Common myeloid progenitor, CD34-positive (primary cell): ENCODE data around the gene DMRT3. TPM values are rescaled to one million over a fixed set of nuclear protein-coding genes. Genes with fewer than 3 reads are reported as not detected.
A peak's percentile ranks its signal among the peaks of the same experiment; 100 is the strongest.

ENCODE experiments used
- CTCF ChIA-PET: fragments of 350-600 bp; sonication (Branson Sonifier 250); formaldehyde crosslinking; loops from one replicate; lab custom pipeline; 2021; ENCODE audit warnings: antibody characterized with exemption; lab: Charles Lee
- POLR2A ChIA-PET: fragments of 350-600 bp; sonication (Branson Sonifier 250); formaldehyde crosslinking; loops from one replicate; lab custom pipeline; 2021; ENCODE audit warnings: antibody characterized with exemption; lab: Charles Lee
- DNase-seq, 3 donors: peaks; one replicate each; pipeline versions ENCODE4 v3.0.0 to v3.0.0-alpha.2; 2013
- H3K27ac ChIP-seq, 2 experiments: 1 replicate in 1 of 2; 2 replicates in 1 of 2; pipeline ENCODE4 v1.7.0; 2013; ENCODE audit warnings: inconsistent platforms in 2 of 2, low read length in 2 of 2, mild to moderate bottlenecking in 2 of 2, low read depth in 1 of 2, moderate library complexity in 1 of 2; ENCODE audit not compliant: severe bottlenecking in 2 of 2, insufficient read depth in 1 of 2, poor library complexity in 1 of 2
- H3K27me3 ChIP-seq, 5 experiments: replicated peaks in 2 of 5; 1 replicate in 3 of 5; 2 replicates in 2 of 5; pipeline versions ENCODE4 v1.6.1 to v1.7.0; 2013; ENCODE audit warnings: low read length in 4 of 5, mild to moderate bottlenecking in 2 of 5, moderate library complexity in 2 of 5, inconsistent platforms in 1 of 5; ENCODE audit not compliant: insufficient read depth in 5 of 5, control insufficient read depth in 4 of 5
- H3K36me3 ChIP-seq, 4 experiments: 1 replicate in 2 of 4; 2 replicates in 2 of 4; pipeline versions ENCODE4 v1.6.1 to v1.7.0; 2013; ENCODE audit warnings: low read length in 3 of 4, control low read depth in 1 of 4, mild to moderate bottlenecking in 1 of 4; ENCODE audit not compliant: control insufficient read depth in 4 of 4, insufficient read depth in 4 of 4
- H3K4me1 ChIP-seq, 4 experiments: 1 replicate in 3 of 4; 2 replicates in 1 of 4; pipeline versions ENCODE4 v1.6.1 to v1.7.1; 2013; ENCODE audit warnings: low read length in 3 of 4, mild to moderate bottlenecking in 3 of 4, control low read depth in 1 of 4, inconsistent platforms in 1 of 4, moderate library complexity in 1 of 4; ENCODE audit not compliant: control insufficient read depth in 4 of 4, insufficient read depth in 4 of 4; ENCODE audit errors: control extremely low read depth in 1 of 4
- H3K4me3 ChIP-seq, 7 experiments: 1 replicate in 4 of 7; 2 replicates in 3 of 7; pipeline versions ENCODE4 v1.5.1 to v1.7.0; 2013; ENCODE audit warnings: mild to moderate bottlenecking in 7 of 7, low read length in 6 of 7, moderate library complexity in 6 of 7, inconsistent platforms in 2 of 7, low read depth in 2 of 7, control low read depth in 1 of 7; ENCODE audit not compliant: insufficient read depth in 4 of 7, control insufficient read depth in 1 of 7; ENCODE audit errors: extremely low read depth in 1 of 7
- H3K9me3 ChIP-seq, 5 experiments: 1 replicate in 4 of 5; 2 replicates in 1 of 5; pipeline versions ENCODE4 v1.6.1 to v1.7.1; 2013; ENCODE audit warnings: low read length in 4 of 5, mild to moderate bottlenecking in 2 of 5, inconsistent platforms in 1 of 5, low read depth in 1 of 5, moderate library complexity in 1 of 5; ENCODE audit not compliant: control insufficient read depth in 4 of 5, insufficient read depth in 2 of 5; ENCODE audit errors: control extremely low read depth in 1 of 5
- WGBS: methylation state at CpG from one replicate; pipeline ENCODE4 v1.1.5; 2013; ENCODE audit not compliant: insufficient coverage; 5-methylcytosine and 5-hydroxymethylcytosine counted together
- polyA plus RNA-seq: library from polyadenylated mRNA; unstranded; fragments of 120-200 nt; gene quantifications from one replicate; pipeline ENCODE4 v1.2.1, GENCODE V29; 2013

The DMRT3 gene
- polyA plus RNA-seq: not detected

- ChIA-PET POLR2A (no interaction called here), CTCF (interaction anchor here (1.8 kb wide), 1 partner anchor 21 kb away, joined by 4 read pairs; no protein-coding TSS in a partner anchor)
- peaks cover 0 to 20% (median 10%) of the 10 kb centered on the region in 4 experiments for H3K4me1 ChIP-seq
- peaks cover 0 to 4% (median 0%) of the 10 kb centered on the region in 5 experiments for H3K9me3 ChIP-seq
- H3K36me3 ChIP-seq: no peaks in the 10 kb centered on the region
- WGBS: 1% methylated on average over 47 of the region's 70 CpGs
- peak within 1 kb of the TSS in 4 of 7 experiments; percentile 28 to 45 (median 34) for H3K4me3 ChIP-seq
- peak in 2 of 3 donors; percentile 49 to 51 for DNase-seq
- peaks cover 48 to 98% (median 70%) of the 10 kb centered on the region in 5 experiments for H3K27me3 ChIP-seq
- no peak within 1 kb of the TSS for H3K27ac ChIP-seq
These were observed at the start of gene DMRT3 for GRCh38 chr9:976258-976942. DMRT3 (plus strand) TSS chr9:976655; CDS start chr9:977002, 347 bp downstream.

GRCh38 chr9:926976-927375, 49.5 kb upstream of the DMRT3 start:
- Histone ChIP-seq H3K36me3 (no peaks in the 10 kb centered on the region), H3K4me3 (no peak overlapping the region), H3K27ac (no peak overlapping the region), H3K27me3 (peaks cover 0 to 15% (median 6%) of the 10 kb centered on the region in 5 experiments), H3K9me3 (no peaks in the 10 kb centered on the region), H3K4me1 (no peaks in the 10 kb centered on the region)
- ChIA-PET POLR2A (no interaction called here), CTCF (interaction anchor here (0.8 to 1.6 kb wide), 4 partner anchors 12 to 24 kb away, joined by 3 to 4 read pairs (median 3); no protein-coding TSS in a partner anchor)
- no peak for DNase-seq
- 97% methylated on average over 8 of the region's 8 CpGs for WGBS

DNA sequence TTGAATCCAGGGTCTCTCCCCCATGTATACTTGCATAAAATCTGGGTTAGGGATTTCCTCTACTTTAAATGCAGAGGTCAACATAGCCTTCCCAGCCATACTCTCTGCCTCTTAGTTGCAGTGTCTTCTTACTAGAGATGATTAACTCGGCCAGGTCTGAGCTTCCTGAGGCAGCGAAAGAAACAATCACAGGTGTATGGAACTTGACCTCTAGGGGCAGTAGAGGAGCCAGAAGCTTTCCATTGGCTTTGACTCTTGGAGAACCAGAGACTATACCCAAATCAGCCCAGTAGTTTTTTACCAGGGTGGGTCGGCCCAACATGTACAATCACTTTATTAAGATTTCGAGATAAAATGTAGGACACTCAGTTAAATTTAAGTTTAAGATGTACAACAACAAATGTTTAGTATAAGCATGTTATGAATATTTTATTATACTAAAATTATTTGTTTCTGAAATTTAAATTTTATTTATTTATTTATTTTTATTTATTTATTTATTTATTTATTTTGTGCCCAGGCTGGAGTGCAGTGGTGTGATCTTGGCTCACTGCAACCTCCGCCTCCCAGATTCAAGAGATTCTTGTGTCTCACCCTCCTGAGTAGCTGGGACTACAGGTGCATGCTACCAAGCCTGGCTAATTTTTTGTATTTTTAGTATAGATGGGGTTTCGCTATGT, 48.0 kb upstream of the DMRT3 start:
- H3K9me3 ChIP-seq: no peaks in the 10 kb centered on the region
- H3K4me1 ChIP-seq: no peaks in the 10 kb centered on the region
- no peak overlapping the region for H3K27ac ChIP-seq
- DNase-seq: peak; percentile 6 to 19 (median 8)
- 56% methylated on average over 2 of the region's 6 CpGs for WGBS
- H3K4me3 ChIP-seq: no peak overlapping the region
- ChIA-PET POLR2A (no interaction called here), CTCF (interaction anchor here (1.0 to 1.4 kb wide), 4 partner anchors 10 to 76 kb away, joined by 3 to 5 read pairs (median 4); no protein-coding TSS in a partner anchor)
- H3K27me3 ChIP-seq: peaks cover under 1 to 15% (median 7%) of the 10 kb centered on the region in 5 experiments
- no peaks in the 10 kb centered on the region for H3K36me3 ChIP-seq

DNA sequence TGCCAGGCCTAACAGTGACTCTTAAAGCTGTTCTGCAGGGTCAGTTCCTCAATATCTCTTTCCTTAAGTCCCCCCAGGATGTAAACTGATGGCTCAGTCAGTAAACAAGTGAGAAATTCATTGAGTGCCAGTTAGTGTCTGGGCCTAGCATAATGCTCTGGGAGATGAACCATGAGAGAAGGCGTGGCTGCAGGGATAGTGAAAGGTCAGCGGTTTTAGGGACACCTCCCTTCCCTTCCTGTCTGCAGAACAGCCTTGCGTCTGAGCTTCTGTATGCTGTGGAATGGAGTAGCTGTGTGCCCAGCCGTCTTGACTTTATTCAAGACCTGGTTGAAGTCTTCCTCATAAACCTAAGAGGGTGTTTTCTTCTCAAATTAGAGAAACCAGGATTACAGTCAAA, 46.7 kb upstream of the DMRT3 start:
- Histone ChIP-seq H3K36me3 (no peaks in the 10 kb centered on the region), H3K27ac (no peak overlapping the region), H3K27me3 (peaks cover 2 to 23% (median 10%) of the 10 kb centered on the region in 5 experiments), H3K4me3 (no peak overlapping the region), H3K9me3 (no peaks in the 10 kb centered on the region), H3K4me1 (no peaks in the 10 kb centered on the region)
- CTCF ChIA-PET: interaction anchor here (0.7 kb wide), 1 partner anchor 27 kb away, joined by 3 read pairs; no protein-coding TSS in a partner anchor
- POLR2A ChIA-PET: no interaction called here
- DNase-seq: no peak
- WGBS: 100% methylated on average over 2 of the region's 4 CpGs

GRCh38 chr9:933356-933755, 43.1 kb upstream of the DMRT3 start:
- CTCF ChIA-PET: interaction anchor here (1.1 to 1.3 kb wide), 2 partner anchors 9 to 17 kb away, joined by 3 to 4 read pairs; no protein-coding TSS in a partner anchor
- 100% methylated on average over 2 of the region's 4 CpGs for WGBS
- Histone ChIP-seq H3K9me3 (peaks cover 0 to 4% (median 1%) of the 10 kb centered on the region in 5 experiments), H3K36me3 (no peaks in the 10 kb centered on the region), H3K4me3 (no peak overlapping the region), H3K27me3 (peaks cover 2 to 29% (median 6%) of the 10 kb centered on the region in 5 experiments), H3K4me1 (no peaks in the 10 kb centered on the region), H3K27ac (no peak overlapping the region)
- no peak for DNase-seq
- POLR2A ChIA-PET: no interaction called here

DNA sequence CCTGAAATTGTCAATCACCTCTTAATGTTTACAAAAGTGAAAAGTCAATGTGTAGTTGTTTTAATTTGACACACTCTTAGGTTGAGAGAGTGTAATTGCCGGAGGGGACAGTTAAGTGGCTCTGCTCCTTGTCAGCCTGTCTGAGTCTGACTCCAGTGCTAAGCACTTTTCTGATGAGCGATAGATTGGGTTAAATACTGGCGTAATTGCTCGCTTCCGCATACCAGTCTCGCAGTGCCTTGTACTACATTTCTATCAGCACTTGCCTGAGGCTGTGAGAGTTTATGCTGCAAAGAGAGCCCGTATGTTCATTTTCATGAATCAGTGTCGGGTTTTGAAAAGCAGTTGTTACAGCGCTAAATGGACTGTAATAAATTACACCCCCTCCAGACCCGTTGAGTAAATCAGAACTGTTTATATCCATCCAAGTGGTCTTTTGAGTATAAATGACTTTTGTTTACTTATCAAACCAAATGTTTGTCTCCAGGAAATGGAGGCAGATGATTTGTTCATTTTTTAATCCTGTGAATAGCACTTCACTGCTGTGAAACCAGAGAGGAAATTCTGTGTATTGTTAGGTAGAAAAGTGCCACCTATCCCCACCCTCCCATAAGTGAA, 41.0 kb upstream of the DMRT3 start:
- H3K36me3 ChIP-seq: no peaks in the 10 kb centered on the region
- no peak for DNase-seq
- peaks cover 2 to 18% (median 6%) of the 10 kb centered on the region in 5 experiments for H3K9me3 ChIP-seq
- WGBS: 91% methylated on average over 7 of the region's 10 CpGs
- H3K27me3 ChIP-seq: peaks cover 2 to 31% (median 5%) of the 10 kb centered on the region in 5 experiments
- no peak overlapping the region for H3K4me3 ChIP-seq
- POLR2A ChIA-PET: no interaction called here
- CTCF ChIA-PET: interaction anchor here (1.1 kb wide), 1 partner anchor 68 kb away, joined by 3 read pairs; no protein-coding TSS in a partner anchor
- H3K27ac ChIP-seq: no peak overlapping the region
- no peaks in the 10 kb centered on the region for H3K4me1 ChIP-seq
